Activated naive CD8-positive, alpha-beta T cell treated with anti-CD3 and anti-CD28 coated beads for 36 hours (primary cell): ENCODE results near the gene CST7. TPM values are rescaled to one million over a fixed set of nuclear protein-coding genes. Genes with fewer than 3 reads are reported as not detected.

Source experiments
- DNase-seq: peaks from one replicate; pipeline ENCODE4 v3.0.0; 2021
- H3K27ac Mint-ChIP-seq: one replicate; pipeline ENCODE4 v1.8.0; 2022; ENCODE audit warnings: mild to moderate bottlenecking, moderate library complexity, mixed read lengths
- H3K27me3 Mint-ChIP-seq: one replicate; pipeline ENCODE4 v1.8.0; 2022; ENCODE audit warnings: mild to moderate bottlenecking, mixed read lengths
- H3K36me3 Mint-ChIP-seq: one replicate; pipeline ENCODE4 v1.8.0; 2021; ENCODE audit warnings: mild to moderate bottlenecking, mixed read lengths
- H3K4me1 Mint-ChIP-seq: one replicate; pipeline ENCODE4 v1.8.0; 2021; ENCODE audit warnings: mixed read lengths
- H3K4me3 Mint-ChIP-seq: one replicate; pipeline ENCODE4 v1.8.0; 2022; ENCODE audit warnings: mild to moderate bottlenecking, moderate library complexity, mixed read lengths
- H3K9me3 Mint-ChIP-seq: one replicate; pipeline ENCODE4 v1.8.0; 2022; ENCODE audit warnings: mixed read lengths
- total RNA-seq, 2 experiments: library from RNA; stranded (reverse); gene quantifications; one replicate each; pipeline ENCODE4 v1.2.3, GENCODE V29; 2021

The CST7 gene
- total RNA-seq, 2 experiments from 2014 or later, result 41.5 to 44.7 TPM

DNA sequence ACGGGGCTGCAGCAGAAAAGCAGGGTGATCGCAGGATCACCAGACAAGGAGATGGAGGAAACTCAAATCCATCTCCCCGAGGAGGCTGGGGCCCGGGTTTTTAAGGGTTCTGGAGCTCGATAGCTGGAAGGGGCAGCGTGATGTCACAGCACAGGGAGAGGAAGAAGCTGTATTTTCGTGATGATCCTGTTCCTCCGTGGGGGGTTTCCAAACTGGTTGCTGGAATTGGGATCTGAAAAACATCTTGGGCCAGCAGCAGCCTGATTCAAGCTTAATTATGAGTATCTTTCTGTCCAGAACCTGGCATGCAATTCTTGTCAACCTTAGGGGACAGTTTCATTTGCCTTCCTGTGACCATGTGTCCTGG is 4.1 kb downstream of the CST7 start:
- peaks cover 4% of the 10 kb centered on the region for H3K9me3 Mint-ChIP-seq
- no peak overlapping the region for H3K27ac Mint-ChIP-seq
- peaks cover 52% of the 10 kb centered on the region for H3K4me1 Mint-ChIP-seq
- DNase-seq, result no peak
- peaks cover 34% of the 10 kb centered on the region for H3K36me3 Mint-ChIP-seq
- H3K4me3 Mint-ChIP-seq, result no peak overlapping the region
- no peaks in the 10 kb centered on the region for H3K27me3 Mint-ChIP-seq

DNA sequence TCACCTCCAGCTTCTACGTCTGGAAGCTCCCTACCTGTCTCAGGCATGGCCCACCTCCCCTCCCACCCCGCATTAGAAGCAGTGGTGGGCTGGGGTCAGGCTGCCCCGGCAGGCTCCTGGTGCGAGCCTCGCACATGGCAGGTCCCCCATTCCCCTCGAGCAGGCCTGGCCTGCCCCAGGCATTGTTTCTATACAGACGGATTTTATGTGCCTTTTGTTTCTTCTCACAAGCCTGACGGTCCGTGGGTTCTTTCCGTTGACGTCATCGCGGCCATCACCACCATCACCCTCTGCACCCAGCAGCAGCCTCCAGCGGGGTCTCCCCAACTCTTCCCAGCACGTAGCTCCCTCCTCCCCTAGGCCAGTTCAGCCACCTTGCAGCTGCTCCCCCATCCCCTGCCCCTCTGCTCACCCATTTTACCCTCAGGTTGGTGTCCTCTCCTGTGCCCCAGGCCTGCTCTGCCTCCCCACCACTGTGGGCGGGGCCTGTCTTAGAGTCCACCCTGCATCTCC is 4.6 kb downstream of the CST7 start:
- DNase-seq, result no peak
- Mint-ChIP-seq H3K36me3 (peaks cover 30% of the 10 kb centered on the region), H3K27me3 (no peaks in the 10 kb centered on the region), H3K4me3 (peak overlapping the region; percentile 37), H3K27ac (peak overlapping the region; percentile 72), H3K4me1 (peaks cover 47% of the 10 kb centered on the region), H3K9me3 (peaks cover 1% of the 10 kb centered on the region)

DNA sequence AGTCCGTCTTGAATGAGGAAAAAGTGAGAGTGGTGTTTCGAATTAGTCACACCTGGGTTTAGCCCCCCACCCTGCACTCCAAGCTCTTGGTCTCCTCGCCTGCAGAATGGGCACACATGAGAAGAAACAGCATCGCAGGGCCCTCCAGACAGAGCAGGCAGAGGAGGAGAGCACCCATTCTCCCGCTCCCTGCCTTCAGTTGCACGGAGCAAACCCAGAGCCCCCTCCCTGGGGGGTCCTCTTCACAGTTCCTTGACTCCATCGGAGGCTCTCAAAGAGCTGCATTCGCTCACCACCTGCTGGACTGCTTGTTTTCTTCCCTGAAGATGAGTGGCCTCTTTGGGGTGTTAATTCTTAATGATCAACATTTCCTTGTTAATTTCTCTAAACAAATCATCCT is 5.1 kb downstream of the CST7 start:
- Mint-ChIP-seq H3K4me3 (peak overlapping the region; percentile 37), H3K27ac (peak overlapping the region; percentile 72), H3K27me3 (no peaks in the 10 kb centered on the region), H3K4me1 (peaks cover 44% of the 10 kb centered on the region), H3K9me3 (no peaks in the 10 kb centered on the region), H3K36me3 (peaks cover 29% of the 10 kb centered on the region)
- no peak for DNase-seq

DNA sequence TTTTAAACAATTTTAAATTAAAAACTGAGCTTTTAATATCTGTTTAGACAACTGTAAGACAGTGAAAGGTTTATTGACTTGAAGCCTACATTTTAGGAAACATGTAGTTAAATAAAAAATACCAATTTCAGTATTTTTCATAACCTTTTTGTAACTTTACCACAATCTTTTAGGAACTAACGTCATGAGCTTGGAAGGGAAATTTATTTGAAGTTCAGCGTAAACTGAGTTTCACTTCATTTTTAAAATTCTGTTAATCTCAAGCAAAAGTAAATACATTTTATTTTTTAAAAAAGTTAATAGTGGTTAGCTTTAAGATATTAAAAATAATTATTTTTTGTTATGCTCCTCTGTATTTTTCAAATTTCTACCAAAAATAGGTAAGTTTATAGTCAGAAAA is 5.5 kb downstream of the CST7 start:
- peaks cover 28% of the 10 kb centered on the region for H3K36me3 Mint-ChIP-seq
- H3K4me1 Mint-ChIP-seq, result peaks cover 40% of the 10 kb centered on the region
- H3K9me3 Mint-ChIP-seq, result no peaks in the 10 kb centered on the region
- no peaks in the 10 kb centered on the region for H3K27me3 Mint-ChIP-seq
- DNase-seq, result no peak
- H3K4me3 Mint-ChIP-seq, result peak overlapping the region; percentile 18
- H3K27ac Mint-ChIP-seq, result peak overlapping the region; percentile 76

DNA sequence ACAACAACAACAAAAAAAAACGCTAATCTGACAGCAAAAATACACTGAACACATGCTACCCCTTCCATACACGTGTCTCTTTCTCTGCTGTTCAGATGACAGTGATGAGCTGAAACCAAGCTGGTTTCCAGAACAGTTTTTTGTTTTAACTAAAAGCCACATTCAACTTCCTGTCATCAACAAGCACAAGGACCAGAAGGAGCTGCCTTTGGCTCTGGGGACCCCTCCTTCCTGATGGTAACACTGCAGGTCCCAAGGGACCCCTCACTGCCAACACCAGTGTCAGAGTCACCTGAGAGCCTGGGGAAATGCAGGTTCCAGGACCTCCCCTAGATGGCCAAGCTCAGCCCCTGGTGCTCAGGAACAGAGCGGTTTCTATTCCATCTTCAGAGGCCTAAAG is 6.0 kb downstream of the CST7 start:
- peaks cover 36% of the 10 kb centered on the region for H3K4me1 Mint-ChIP-seq
- no peaks in the 10 kb centered on the region for H3K9me3 Mint-ChIP-seq
- peak overlapping the region; percentile 76 for H3K27ac Mint-ChIP-seq
- no peaks in the 10 kb centered on the region for H3K27me3 Mint-ChIP-seq
- peak overlapping the region; percentile 18 for H3K4me3 Mint-ChIP-seq
- no peak for DNase-seq
- H3K36me3 Mint-ChIP-seq, result peaks cover 24% of the 10 kb centered on the region

DNA sequence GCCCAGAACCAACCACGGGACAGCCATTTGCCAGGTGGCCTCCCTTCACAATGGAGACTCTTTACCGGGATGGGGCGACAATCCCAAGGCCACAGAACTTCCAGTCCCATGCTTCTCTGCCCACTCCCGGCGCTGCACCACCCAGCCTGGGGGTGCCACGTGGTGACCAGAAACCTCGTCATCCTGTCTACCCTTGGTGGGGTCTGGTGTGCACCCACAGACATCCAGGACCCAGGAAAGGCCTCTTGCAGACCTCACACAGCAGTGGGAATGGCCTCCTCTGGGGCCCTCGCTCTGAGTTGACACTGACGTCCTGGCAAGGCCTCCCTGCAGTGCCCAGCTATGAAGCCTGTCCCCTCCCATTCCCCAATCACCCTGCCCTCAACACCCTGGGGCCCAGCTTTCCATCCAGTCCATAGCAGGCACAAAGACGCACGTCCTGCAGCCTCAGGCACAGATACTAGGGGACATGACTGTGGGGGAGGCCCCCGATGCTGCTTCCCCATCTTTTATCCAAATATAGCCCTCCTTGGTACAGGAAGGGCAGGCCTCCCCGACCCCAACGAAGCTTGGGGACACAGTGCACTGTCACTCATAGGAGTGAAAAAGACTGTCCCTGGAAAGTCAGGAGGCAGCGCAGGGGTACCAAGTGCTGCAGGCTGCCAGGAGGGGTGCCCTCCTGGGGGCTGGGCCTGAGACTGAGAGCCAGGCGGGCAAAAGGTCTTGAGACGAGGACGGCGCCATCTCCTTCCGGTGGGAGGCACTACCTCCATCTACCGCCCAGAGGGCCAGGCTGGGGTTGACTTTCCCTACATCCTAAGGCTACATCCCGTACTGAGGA is 7.2 kb downstream of the CST7 start:
- Mint-ChIP-seq H3K4me3 (no peak overlapping the region), H3K27ac (no peak overlapping the region), H3K36me3 (peaks cover 24% of the 10 kb centered on the region), H3K9me3 (no peaks in the 10 kb centered on the region), H3K27me3 (no peaks in the 10 kb centered on the region), H3K4me1 (peaks cover 36% of the 10 kb centered on the region)
- no peak for DNase-seq

DNA sequence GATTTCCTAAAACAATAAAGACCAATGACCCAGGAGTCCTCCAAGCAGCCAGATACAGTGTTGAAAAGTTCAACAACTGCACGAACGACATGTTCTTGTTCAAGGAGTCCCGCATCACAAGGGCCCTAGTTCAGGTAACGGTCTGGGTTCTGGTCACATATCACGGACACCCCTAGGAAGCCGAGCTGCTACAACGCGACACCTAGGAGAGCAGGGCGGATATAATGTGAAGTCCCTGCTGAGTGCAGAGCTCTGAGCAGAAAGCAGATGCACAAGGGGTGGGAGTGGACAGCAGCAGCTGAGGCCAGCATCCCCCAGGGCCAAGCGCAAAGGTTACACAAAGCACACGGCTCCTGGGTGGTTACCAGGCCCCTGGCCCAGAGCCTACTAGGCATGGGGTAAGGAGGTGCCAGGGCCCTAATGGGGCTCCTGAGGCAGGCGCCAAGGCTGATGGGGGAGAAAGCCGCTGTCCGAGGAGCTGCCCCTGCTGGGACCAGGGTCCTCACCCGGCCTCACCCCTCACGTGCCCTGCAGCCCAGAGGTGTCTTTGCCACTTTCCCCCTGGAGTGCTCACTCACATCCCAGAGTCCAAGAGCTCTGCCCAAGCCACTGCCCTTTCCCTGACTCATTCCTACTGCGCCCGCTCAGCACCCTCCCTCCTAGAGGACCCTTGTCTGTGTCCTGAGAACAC is 8.4 kb downstream of the CST7 start:
- Mint-ChIP-seq H3K27ac (no peak overlapping the region), H3K4me3 (no peak overlapping the region), H3K9me3 (no peaks in the 10 kb centered on the region)

DNA sequence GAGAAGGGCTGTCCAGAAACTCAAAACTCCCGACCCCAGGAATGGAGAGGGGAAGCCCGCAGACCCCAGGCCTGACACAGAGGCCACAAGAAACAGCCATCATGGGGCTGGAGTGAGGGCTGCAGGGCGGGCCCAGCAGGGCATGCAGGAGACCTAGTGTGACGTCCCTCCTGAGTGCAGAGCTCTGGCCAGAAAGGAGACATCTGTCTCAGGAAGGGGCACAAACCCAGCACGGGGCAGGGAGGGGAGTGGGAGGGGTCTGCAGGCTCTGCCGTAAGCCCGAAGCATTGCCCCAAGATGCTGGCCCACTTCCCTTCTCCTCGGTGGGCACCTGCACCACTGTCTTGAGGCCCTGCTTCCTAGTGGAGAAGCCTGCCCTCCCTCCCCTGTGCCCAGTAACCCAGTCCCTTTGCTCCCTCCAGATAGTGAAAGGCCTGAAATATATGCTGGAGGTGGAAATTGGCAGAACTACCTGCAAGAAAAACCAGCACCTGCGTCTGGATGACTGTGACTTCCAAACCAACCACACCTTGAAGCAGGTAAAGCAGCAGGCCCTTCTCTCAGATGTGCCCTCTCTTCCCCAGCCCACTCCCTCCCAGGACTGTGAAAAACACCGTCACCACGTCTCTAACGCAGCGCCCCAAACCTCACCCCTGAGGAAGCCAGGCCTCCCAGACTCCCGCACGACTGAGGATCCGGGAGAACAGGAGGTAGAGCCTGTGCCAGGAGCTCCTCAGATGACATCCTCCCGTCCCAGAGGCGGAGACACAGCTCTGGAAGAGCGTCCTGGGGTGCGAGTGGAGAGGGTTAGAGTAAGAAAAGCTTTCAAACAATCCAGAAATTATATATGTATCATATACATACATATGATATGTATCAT is 9.7 kb downstream of the CST7 start:
- H3K4me1 Mint-ChIP-seq, result peaks cover 29% of the 10 kb centered on the region
- no peaks in the 10 kb centered on the region for H3K27me3 Mint-ChIP-seq
- no peak overlapping the region for H3K27ac Mint-ChIP-seq
- no peaks in the 10 kb centered on the region for H3K9me3 Mint-ChIP-seq
- no peak overlapping the region for H3K4me3 Mint-ChIP-seq
- DNase-seq, result no peak
- H3K36me3 Mint-ChIP-seq, result peaks cover 32% of the 10 kb centered on the region

More for the DNA sequence above, 8.4 kb downstream of the CST7 start:
- H3K4me1 Mint-ChIP-seq, result peaks cover 34% of the 10 kb centered on the region
- H3K36me3 Mint-ChIP-seq, result peaks cover 28% of the 10 kb centered on the region
- no peak for DNase-seq
- H3K27me3 Mint-ChIP-seq, result no peaks in the 10 kb centered on the region

DNA sequence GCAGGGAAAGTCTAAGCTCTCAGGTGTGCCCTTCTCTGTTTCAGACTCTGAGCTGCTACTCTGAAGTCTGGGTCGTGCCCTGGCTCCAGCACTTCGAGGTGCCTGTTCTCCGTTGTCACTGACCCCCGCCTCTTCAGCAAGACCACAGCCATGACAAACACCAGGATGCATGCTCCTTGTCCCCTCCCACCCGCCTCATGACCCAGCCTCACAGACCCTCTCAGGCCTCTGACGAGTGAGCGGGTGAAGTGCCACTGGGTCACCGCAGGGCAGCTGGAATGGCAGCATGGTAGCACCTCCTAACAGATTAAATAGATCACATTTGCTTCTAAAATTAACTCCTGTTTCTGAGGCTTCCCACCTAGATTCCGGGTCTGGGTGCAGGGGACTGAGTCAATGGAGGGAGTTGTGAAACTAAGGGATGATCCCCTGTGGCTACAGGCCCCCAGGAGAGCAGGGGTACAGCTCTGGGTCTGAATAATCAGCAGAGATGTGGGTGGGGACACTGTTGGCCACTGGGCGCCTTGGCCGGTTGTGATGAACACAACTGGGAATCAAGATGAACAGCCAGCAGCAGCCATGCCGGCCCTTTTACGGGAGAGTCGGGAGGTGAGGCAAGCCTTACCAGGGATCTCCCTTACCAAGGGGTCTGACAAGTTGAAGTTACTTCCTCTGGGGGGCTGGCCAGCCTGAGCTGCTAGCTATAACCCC is 10.7 kb downstream of the CST7 start:
- peaks cover 26% of the 10 kb centered on the region for H3K36me3 Mint-ChIP-seq
- peaks cover 28% of the 10 kb centered on the region for H3K4me1 Mint-ChIP-seq
- H3K9me3 Mint-ChIP-seq, result no peaks in the 10 kb centered on the region
- H3K4me3 Mint-ChIP-seq, result no peak overlapping the region
- DNase-seq, result no peak
- H3K27me3 Mint-ChIP-seq, result no peaks in the 10 kb centered on the region
- H3K27ac Mint-ChIP-seq, result no peak overlapping the region

DNA sequence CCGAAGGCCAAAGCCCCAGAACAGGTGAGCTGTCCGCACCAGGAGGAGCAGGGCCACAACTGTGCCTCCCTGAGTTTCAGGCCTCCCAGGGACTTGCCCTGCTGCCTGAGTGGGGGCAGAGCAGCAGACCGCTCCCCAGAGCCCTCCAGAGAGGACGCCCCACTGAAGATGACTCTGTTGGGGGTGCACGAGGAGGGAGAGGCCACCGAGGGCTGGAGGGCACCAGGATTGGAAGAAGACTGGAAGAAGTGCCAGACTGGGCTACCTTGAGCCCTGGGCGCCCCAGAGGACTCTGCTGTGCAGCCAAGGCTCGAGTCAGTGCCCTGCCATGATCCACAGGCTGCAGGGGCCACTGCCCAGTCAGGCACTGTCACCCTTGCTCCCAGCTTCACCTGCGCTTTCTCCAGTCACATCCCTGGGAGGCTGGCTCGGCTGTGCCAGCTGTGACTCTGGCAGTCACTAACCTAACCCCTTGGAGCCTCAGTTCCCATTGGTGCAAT is 11.3 kb downstream of the CST7 start:
- Mint-ChIP-seq H3K4me3 (no peak overlapping the region), H3K27ac (peak overlapping the region; percentile 54), H3K9me3 (no peaks in the 10 kb centered on the region), H3K36me3 (peaks cover 24% of the 10 kb centered on the region), H3K4me1 (peaks cover 29% of the 10 kb centered on the region), H3K27me3 (no peaks in the 10 kb centered on the region)
- DNase-seq, result no peak

DNA sequence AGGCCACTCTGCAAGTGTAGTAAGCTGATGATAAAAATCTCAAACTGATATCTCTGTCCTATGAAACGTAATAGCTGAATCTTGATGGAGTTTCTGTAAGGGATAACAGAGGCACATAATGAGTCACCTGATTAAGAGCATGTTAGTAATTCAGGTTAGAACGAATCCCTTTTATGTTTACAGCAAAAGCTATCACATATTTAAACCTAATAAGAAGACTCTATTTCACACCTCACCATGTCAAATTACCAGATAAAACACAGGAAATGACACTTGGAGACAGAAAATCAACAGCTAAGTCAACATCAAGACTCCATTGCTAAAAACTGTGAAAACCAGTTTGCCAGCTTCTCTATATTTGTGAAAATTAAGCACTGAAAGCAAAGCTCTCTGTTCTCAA is 11.8 kb downstream of the CST7 start:
- no peak for DNase-seq
- Mint-ChIP-seq H3K9me3 (no peaks in the 10 kb centered on the region), H3K36me3 (peaks cover 24% of the 10 kb centered on the region), H3K4me1 (peaks cover 28% of the 10 kb centered on the region), H3K27me3 (no peaks in the 10 kb centered on the region), H3K27ac (peak overlapping the region; percentile 54), H3K4me3 (no peak overlapping the region)

DNA sequence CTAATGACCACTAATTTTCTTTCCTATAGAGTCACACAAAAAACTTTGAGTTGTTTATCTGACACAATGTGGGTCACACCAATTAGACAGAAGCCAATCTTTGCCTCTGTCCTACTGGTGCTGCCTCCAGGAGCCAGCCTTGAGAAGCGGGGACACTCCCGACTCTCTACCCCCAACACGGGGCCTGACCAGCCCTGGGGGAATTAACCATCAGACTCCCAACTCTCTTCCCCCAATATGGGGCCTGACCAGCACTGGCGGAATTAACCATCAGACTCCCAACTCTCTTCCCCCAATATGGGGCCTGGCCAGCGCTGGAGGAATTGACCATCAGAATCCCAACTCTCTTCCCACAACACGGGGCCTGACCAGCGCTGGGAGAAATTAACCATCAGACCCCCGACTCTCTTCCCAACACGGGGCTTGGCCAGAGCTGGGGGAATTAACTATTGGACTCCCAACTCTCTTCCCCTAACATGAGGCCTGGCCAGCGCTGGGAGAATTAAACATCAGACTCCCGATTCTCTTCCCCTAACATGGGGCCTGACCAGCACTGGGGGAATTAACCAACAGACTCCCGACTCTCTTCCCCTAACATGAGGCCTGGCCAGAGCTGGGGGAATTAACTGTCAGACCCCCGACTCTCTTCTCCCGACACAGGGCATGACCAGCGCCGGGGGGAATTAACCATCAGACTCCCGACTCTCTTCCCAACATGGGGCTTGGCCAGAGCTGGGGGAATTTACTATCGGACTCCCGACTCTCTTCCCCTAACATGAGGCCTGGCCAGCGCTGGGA is 12.5 kb downstream of the CST7 start:
- H3K4me3 Mint-ChIP-seq, result no peak overlapping the region
- peaks cover 23% of the 10 kb centered on the region for H3K4me1 Mint-ChIP-seq
- no peaks in the 10 kb centered on the region for H3K27me3 Mint-ChIP-seq
- H3K27ac Mint-ChIP-seq, result peak overlapping the region; percentile 54
- no peaks in the 10 kb centered on the region for H3K9me3 Mint-ChIP-seq
- H3K36me3 Mint-ChIP-seq, result peaks cover 24% of the 10 kb centered on the region
- DNase-seq, result no peak

DNA sequence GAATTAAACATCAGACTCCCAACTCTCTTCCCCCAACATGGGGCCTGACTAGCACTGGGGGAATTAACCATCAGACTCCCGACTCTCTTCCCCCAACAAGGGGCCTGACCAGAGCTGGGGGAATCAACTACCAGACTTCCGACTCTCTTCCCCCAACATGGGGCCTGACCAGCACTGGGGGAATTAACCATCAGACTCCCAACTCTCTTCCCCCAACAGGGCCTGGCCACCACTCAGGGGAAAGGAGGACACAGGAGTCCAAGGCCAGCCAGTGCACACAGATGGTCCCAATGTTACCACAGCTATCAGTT is 13.1 kb downstream of the CST7 start:
- Mint-ChIP-seq H3K36me3 (peaks cover 24% of the 10 kb centered on the region), H3K4me1 (peaks cover 23% of the 10 kb centered on the region), H3K9me3 (no peaks in the 10 kb centered on the region), H3K4me3 (no peak overlapping the region), H3K27ac (no peak overlapping the region), H3K27me3 (no peaks in the 10 kb centered on the region)
- DNase-seq, result no peak

DNA sequence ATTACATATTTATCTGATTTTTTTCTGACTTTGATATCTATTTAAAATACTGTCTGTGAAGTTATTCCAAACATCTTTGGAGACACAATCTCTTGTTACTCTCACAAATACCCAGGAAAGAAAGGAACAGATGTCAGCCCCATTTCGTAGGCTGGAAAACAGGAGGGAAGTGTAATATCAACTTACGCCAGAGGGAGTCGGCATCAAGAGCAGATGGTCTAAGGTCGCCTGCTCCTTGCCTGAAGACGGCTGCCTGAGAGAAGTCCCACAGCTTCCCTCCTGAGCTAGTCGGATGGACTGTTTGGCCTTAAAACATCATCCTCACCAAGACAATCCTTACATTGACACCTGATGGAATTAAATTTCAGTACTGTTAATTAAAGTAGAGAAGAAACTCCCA is 13.4 kb downstream of the CST7 start:
- Mint-ChIP-seq H3K27ac (no peak overlapping the region), H3K4me1 (peaks cover 23% of the 10 kb centered on the region), H3K9me3 (no peaks in the 10 kb centered on the region), H3K36me3 (peaks cover 27% of the 10 kb centered on the region), H3K27me3 (no peaks in the 10 kb centered on the region), H3K4me3 (no peak overlapping the region)
- no peak for DNase-seq
